Progenitor cell of endocrine pancreas (in vitro differentiated cells): ENCODE data around the gene TLL1. TPM values are rescaled to one million over a fixed set of nuclear protein-coding genes. Genes with fewer than 3 reads are reported as not detected.

ENCODE experiments used
- DNase-seq: peaks from one replicate; pipeline ENCODE4 v3.0.0; 2021; ENCODE audit warnings: low spot score; ENCODE audit not compliant: unreplicated experiment
- H3K27ac Mint-ChIP-seq: 2 replicates; pipeline ENCODE4 v1.8.0; 2021; ENCODE audit warnings: mild to moderate bottlenecking, moderate library complexity, mixed read lengths
- H3K27me3 Mint-ChIP-seq: 2 replicates; pipeline ENCODE4 v1.8.0; 2021; ENCODE audit warnings: mixed read lengths
- H3K36me3 Mint-ChIP-seq: 2 replicates; pipeline ENCODE4 v1.8.0; 2022; ENCODE audit warnings: mixed read lengths; ENCODE audit not compliant: insufficient read depth
- H3K4me1 Mint-ChIP-seq: 2 replicates; pipeline ENCODE4 v1.8.0; 2021; ENCODE audit warnings: low read depth, mixed read lengths
- H3K4me3 Mint-ChIP-seq: 2 replicates; pipeline ENCODE4 v1.8.0; 2021; ENCODE audit warnings: low read depth, mild to moderate bottlenecking, moderate library complexity, mixed read lengths
- H3K9me3 Mint-ChIP-seq: 2 replicates; pipeline ENCODE4 v1.8.0; 2021; ENCODE audit warnings: low read depth, mixed read lengths
- CTCF ChIP-seq: fragments of 200-600 bp; sonication (generic); IDR thresholded peaks from one replicate; pipeline ENCODE4 v1.5.0; 2021; ENCODE audit warnings: antibody characterized with exemption, mild to moderate bottlenecking; ENCODE audit not compliant: unreplicated experiment
- total RNA-seq: library from RNA; stranded (reverse); gene quantifications from 2 replicates; pipeline ENCODE4 v1.2.1, GENCODE V29; 2021

TLL1 gene
- total RNA-seq, 1 donor from 2014 or later, result not detected

GRCh38 chr4:165879641-165880040 is 6.6 kb downstream of the TLL1 start:
- TF ChIP-seq CTCF, result no peak
- no peaks in the 10 kb centered on the region for H3K9me3 Mint-ChIP-seq
- peaks cover 3% of the 10 kb centered on the region for H3K4me1 Mint-ChIP-seq
- no peak overlapping the region for H3K27ac Mint-ChIP-seq
- no peaks in the 10 kb centered on the region for H3K36me3 Mint-ChIP-seq
- H3K27me3 Mint-ChIP-seq, result peaks cover 49% of the 10 kb centered on the region
- no peak overlapping the region for H3K4me3 Mint-ChIP-seq
- no peak for DNase-seq

DNA sequence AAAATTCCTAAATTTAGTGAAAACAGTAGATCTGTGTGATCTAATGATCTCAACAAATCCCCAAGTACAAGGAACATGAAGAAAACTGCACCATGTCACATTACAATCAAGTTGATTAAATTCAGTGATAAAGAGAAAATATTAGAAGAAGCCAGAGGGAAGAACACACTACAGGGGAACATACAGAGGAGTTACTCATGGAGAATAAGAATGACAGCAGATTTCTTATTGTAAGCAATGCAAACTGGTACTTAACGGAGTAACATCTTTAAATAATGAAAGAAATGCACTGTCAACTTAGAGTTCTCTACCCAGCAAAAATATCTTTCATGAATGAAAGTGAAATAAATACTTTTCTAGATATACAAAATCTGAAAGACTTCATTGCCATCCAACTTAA is 21.1 kb downstream of the TLL1 start:
- peaks cover 31% of the 10 kb centered on the region for H3K9me3 Mint-ChIP-seq

DNA sequence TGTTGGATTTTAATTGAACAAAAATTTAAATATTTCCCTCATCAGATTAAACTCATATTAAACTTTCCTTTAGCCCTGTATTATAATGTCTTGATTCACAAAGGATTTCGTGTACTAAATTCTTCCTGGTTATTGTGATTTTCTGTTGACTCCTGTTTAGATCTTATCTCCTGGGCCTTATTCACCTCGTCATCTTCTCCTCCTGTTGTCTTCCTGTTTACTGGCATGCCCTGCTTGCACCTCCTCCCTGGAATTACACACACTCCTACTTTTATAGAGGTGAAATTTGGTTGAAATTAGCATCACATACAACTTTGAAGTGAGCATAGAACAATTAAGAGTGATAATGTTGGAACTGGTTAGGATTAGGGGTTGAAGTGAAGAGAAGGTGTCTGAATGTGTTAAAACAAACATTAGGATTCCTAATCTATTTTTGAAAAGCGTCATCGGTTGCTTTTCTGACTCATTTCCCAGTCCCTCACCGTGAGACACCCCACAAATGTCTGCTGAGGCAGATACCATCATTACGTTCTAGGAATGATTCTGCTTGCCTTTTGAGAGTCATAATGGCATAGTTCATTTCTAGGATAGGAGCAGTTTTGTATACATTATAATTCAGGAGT is 32.5 kb downstream of the TLL1 start:
- no peak for TF ChIP-seq CTCF
- no peaks in the 10 kb centered on the region for H3K27me3 Mint-ChIP-seq
- peaks cover 8% of the 10 kb centered on the region for H3K9me3 Mint-ChIP-seq
- no peak for DNase-seq
- no peak overlapping the region for H3K4me3 Mint-ChIP-seq
- no peak overlapping the region for H3K27ac Mint-ChIP-seq
- H3K36me3 Mint-ChIP-seq, result no peaks in the 10 kb centered on the region
- no peaks in the 10 kb centered on the region for H3K4me1 Mint-ChIP-seq

More for the DNA sequence above, 21.1 kb downstream of the TLL1 start:
- H3K27me3 Mint-ChIP-seq, result no peaks in the 10 kb centered on the region
- H3K27ac Mint-ChIP-seq, result no peak overlapping the region
- peaks cover 1% of the 10 kb centered on the region for H3K36me3 Mint-ChIP-seq
- no peak for TF ChIP-seq CTCF
- peaks cover under 1% of the 10 kb centered on the region for H3K4me1 Mint-ChIP-seq
- H3K4me3 Mint-ChIP-seq, result no peak overlapping the region
- no peak for DNase-seq

DNA sequence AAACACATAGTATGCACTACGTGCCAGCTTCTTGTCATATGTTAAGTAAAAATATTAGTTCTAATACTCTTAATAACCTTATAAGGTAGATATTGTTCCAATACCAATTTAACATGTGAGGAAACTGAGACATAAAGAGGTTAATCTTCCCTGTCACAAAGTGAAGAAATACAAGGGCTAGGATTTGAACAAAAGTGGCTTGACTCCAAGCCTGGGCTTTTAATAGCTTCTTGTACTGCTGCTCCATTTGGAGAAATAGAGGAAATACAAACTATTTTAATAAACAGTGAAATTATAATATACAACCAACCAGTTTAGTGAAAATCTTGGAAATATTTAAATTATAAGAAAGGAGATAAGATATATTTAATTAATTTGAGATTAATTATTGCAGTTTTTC is 33.2 kb downstream of the TLL1 start:
- no peaks in the 10 kb centered on the region for H3K27me3 Mint-ChIP-seq
- no peak for DNase-seq
- H3K4me3 Mint-ChIP-seq, result no peak overlapping the region
- H3K9me3 Mint-ChIP-seq, result peaks cover under 1% of the 10 kb centered on the region
- H3K27ac Mint-ChIP-seq, result no peak overlapping the region
- no peaks in the 10 kb centered on the region for H3K4me1 Mint-ChIP-seq
- no peak for TF ChIP-seq CTCF
- no peaks in the 10 kb centered on the region for H3K36me3 Mint-ChIP-seq

DNA sequence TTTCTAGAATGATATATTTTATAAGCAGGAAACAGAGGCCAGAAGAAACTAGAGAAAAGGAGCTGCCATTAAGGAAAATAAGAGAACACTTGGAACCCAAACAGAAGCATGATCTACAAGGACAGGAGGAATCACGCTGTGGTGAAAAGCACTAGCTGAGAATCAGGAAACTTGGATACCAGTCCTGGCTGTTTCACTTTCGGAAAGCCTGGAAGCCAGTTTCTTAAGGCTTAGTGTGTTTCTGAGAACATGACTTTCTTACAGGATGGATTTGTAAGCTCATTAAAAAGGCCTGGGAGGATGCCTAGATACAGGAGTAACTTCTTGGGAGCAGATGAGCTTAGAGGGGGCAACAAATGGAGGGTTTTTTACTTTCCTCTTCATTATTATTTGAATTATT is 36.9 kb downstream of the TLL1 start:
- no peaks in the 10 kb centered on the region for H3K9me3 Mint-ChIP-seq
- H3K4me1 Mint-ChIP-seq, result no peaks in the 10 kb centered on the region

More for the DNA sequence above, 36.9 kb downstream of the TLL1 start:
- Mint-ChIP-seq H3K4me3 (no peak overlapping the region), H3K36me3 (no peaks in the 10 kb centered on the region), H3K27ac (no peak overlapping the region), H3K27me3 (no peaks in the 10 kb centered on the region)
- TF ChIP-seq CTCF, result no peak
- DNase-seq, result no peak
